AG09309 (cell line): ENCODE results near the gene CTNNBL1.

Source experiments
- DNase-seq: peaks from one replicate; pipeline ENCODE4 v3.0.0-alpha.2; 2010; ENCODE audit warnings: low read depth
- H3K4me3 ChIP-seq: 2 replicates; pipeline ENCODE4 v1.5.1; 2011; ENCODE audit warnings: mild to moderate bottlenecking, low read depth, low read length, moderate library complexity; ENCODE audit not compliant: control insufficient read depth
- CTCF ChIP-seq: IDR thresholded peaks from 2 replicates; pipeline ENCODE4 v1.5.1; 2011; ENCODE audit warnings: mild to moderate bottlenecking, low read depth, low read length, inconsistent platforms; ENCODE audit not compliant: insufficient read depth, control insufficient read depth; ENCODE audit errors: missing control alignments

Gene CTNNBL1

GRCh38 chr20:37808233-37809070 is 114.6 kb downstream of the CTNNBL1 start:
- no peak for TF ChIP-seq CTCF
- DNase-seq = no peak
- no peak overlapping the region for H3K4me3 ChIP-seq

GRCh38 chr20:37810027-37810426 is 116.2 kb downstream of the CTNNBL1 start:
- DNase-seq = no peak
- no peak overlapping the region for H3K4me3 ChIP-seq
- TF ChIP-seq CTCF = no peak

- no peak for TF ChIP-seq CTCF
- H3K4me3 ChIP-seq = no peak overlapping the region
- no peak for DNase-seq
Observed at GRCh38 chr20:37816003-37816402, 122.2 kb downstream of the CTNNBL1 start.

- no peak overlapping the region for H3K4me3 ChIP-seq
- no peak for TF ChIP-seq CTCF
- no peak for DNase-seq
Observed at GRCh38 chr20:37816726-37817125, 122.9 kb downstream of the CTNNBL1 start.

- peak; percentile 17 for DNase-seq
- peak overlapping the region; percentile 14 for H3K4me3 ChIP-seq
- TF ChIP-seq CTCF = no peak
Observed at GRCh38 chr20:37821696-37822095, 127.9 kb downstream of the CTNNBL1 start.

GRCh38 chr20:37822141-37822601 is 128.3 kb downstream of the CTNNBL1 start:
- H3K4me3 ChIP-seq = peak overlapping the region; percentile 14
- no peak for TF ChIP-seq CTCF
- peak; percentile 83 for DNase-seq
